Measurements from ENCODE around the gene ZBED4. TPM values are rescaled to one million over a fixed set of nuclear protein-coding genes. Genes with fewer than 3 reads are reported as not detected.

Gene ZBED4
- total and polyA plus RNA-seq, 2 experiments from 2014 or later = 8.5 to 31.9 TPM

DNA sequence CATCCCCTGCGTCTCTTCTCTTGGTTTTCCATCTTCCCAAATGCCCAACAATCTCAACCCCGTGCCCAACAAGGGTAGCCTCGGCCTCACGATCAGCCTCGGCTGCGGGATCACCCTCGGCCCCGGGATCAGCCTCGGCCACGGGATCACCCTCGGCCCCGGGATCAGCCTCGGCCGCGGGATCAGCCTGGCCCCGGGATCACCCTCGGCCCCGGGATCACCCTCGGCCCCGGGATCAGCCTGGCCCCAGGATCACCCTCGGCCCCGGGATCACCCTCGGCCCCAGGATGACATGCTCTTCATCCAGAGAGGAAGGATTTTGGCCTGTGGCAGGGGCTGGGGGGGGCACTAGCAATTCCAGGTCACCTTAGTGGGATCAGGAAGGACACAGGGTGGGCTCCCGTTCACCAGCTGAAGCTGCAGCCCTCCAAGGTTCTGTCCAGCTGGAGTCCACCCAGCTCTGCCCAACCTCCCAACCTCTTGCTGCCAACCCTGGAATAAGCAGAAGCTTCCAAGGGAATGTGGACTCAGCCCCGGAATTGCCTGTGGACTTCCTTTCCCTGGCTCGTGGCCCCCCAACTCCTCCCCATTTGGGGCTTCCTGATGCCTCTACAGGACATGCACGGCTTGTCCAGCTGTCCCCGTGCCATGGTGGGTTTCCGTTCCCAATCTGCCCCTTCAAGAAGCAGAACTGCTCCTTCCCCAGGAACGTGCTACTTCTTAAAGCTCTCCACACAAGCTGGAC is 58.4 kb downstream of the ZBED4 start:
- Mint-ChIP-seq H3K36me3 (ENCODE audit: low read depth) (peaks cover 10% of the 10 kb centered on the region; the same call in 2 of the 3 replicates), H3K27me3 (ENCODE audit: insufficient read depth, low read depth, poor library complexity) (peaks cover 12% of the 10 kb centered on the region), H3K9me3 (no peaks in the 10 kb centered on the region), H3K27ac (no peak overlapping the region), H3K4me1 (no peaks in the 10 kb centered on the region; the same call in 2 of the 3 replicates), H3K4me3 (no peak overlapping the region)
- DNase-seq (ENCODE audit: low spot score) = no peak
- no peak overlapping the region for H3K4me2 ChIP-seq
- 0 out of 2 replicates have a peak, but pooled peaks cover 4% of the 10 kb centered on the region for H3F3A ChIP-seq (replicated peaks; ENCODE audit: low read depth)
- H3K27me3 ChIP-seq (ENCODE audit: insufficient read depth) = no peaks in the 10 kb centered on the region
- no peak overlapping the region for H2AFZ ChIP-seq
- no peaks in the 10 kb centered on the region for H3K4me1 ChIP-seq (ENCODE audit: insufficient read depth)
- H4K20me1 ChIP-seq (replicated peaks; ENCODE audit: insufficient read depth) = no peaks in the 10 kb centered on the region; the same call in 1 of the 2 replicates
- no peaks in the 10 kb centered on the region for H3K9me2 ChIP-seq (ENCODE audit: insufficient read depth)
- H3K36me3 ChIP-seq (ENCODE audit: insufficient read depth) = no peaks in the 10 kb centered on the region
- H3K79me2 ChIP-seq (replicated peaks; ENCODE audit: insufficient read depth) = peaks cover 11% of the 10 kb centered on the region
- H3K27ac ChIP-seq (ENCODE audit: low read depth) = no peak overlapping the region
- ATAC-seq = no peak
- TF ChIP-seq, protein P1, sequence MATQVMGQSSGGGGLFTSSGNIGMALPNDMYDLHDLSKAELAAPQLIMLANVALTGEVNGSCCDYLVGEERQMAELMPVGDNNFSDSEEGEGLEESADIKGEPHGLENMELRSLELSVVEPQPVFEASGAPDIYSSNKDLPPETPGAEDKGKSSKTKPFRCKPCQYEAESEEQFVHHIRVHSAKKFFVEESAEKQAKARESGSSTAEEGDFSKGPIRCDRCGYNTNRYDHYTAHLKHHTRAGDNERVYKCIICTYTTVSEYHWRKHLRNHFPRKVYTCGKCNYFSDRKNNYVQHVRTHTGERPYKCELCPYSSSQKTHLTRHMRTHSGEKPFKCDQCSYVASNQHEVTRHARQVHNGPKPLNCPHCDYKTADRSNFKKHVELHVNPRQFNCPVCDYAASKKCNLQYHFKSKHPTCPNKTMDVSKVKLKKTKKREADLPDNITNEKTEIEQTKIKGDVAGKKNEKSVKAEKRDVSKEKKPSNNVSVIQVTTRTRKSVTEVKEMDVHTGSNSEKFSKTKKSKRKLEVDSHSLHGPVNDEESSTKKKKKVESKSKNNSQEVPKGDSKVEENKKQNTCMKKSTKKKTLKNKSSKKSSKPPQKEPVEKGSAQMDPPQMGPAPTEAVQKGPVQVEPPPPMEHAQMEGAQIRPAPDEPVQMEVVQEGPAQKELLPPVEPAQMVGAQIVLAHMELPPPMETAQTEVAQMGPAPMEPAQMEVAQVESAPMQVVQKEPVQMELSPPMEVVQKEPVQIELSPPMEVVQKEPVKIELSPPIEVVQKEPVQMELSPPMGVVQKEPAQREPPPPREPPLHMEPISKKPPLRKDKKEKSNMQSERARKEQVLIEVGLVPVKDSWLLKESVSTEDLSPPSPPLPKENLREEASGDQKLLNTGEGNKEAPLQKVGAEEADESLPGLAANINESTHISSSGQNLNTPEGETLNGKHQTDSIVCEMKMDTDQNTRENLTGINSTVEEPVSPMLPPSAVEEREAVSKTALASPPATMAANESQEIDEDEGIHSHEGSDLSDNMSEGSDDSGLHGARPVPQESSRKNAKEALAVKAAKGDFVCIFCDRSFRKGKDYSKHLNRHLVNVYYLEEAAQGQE (IDR thresholded peaks at IDR 0.05; ENCODE audit: unreplicated experiment) = no peak
- no peak for TF ChIP-seq CREB1 (CRISPR knock-in tag; IDR thresholded peaks at IDR 0.05; ENCODE audit: low read depth)
- TF ChIP-seq, protein P2, sequence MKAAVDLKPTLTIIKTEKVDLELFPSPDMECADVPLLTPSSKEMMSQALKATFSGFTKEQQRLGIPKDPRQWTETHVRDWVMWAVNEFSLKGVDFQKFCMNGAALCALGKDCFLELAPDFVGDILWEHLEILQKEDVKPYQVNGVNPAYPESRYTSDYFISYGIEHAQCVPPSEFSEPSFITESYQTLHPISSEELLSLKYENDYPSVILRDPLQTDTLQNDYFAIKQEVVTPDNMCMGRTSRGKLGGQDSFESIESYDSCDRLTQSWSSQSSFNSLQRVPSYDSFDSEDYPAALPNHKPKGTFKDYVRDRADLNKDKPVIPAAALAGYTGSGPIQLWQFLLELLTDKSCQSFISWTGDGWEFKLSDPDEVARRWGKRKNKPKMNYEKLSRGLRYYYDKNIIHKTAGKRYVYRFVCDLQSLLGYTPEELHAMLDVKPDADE (IDR thresholded peaks at IDR 0.05) = no peak
- no peak for TF ChIP-seq STAT1 (IDR thresholded peaks at IDR 0.05; ENCODE audit: unreplicated experiment)
- TF ChIP-seq, protein P3, sequence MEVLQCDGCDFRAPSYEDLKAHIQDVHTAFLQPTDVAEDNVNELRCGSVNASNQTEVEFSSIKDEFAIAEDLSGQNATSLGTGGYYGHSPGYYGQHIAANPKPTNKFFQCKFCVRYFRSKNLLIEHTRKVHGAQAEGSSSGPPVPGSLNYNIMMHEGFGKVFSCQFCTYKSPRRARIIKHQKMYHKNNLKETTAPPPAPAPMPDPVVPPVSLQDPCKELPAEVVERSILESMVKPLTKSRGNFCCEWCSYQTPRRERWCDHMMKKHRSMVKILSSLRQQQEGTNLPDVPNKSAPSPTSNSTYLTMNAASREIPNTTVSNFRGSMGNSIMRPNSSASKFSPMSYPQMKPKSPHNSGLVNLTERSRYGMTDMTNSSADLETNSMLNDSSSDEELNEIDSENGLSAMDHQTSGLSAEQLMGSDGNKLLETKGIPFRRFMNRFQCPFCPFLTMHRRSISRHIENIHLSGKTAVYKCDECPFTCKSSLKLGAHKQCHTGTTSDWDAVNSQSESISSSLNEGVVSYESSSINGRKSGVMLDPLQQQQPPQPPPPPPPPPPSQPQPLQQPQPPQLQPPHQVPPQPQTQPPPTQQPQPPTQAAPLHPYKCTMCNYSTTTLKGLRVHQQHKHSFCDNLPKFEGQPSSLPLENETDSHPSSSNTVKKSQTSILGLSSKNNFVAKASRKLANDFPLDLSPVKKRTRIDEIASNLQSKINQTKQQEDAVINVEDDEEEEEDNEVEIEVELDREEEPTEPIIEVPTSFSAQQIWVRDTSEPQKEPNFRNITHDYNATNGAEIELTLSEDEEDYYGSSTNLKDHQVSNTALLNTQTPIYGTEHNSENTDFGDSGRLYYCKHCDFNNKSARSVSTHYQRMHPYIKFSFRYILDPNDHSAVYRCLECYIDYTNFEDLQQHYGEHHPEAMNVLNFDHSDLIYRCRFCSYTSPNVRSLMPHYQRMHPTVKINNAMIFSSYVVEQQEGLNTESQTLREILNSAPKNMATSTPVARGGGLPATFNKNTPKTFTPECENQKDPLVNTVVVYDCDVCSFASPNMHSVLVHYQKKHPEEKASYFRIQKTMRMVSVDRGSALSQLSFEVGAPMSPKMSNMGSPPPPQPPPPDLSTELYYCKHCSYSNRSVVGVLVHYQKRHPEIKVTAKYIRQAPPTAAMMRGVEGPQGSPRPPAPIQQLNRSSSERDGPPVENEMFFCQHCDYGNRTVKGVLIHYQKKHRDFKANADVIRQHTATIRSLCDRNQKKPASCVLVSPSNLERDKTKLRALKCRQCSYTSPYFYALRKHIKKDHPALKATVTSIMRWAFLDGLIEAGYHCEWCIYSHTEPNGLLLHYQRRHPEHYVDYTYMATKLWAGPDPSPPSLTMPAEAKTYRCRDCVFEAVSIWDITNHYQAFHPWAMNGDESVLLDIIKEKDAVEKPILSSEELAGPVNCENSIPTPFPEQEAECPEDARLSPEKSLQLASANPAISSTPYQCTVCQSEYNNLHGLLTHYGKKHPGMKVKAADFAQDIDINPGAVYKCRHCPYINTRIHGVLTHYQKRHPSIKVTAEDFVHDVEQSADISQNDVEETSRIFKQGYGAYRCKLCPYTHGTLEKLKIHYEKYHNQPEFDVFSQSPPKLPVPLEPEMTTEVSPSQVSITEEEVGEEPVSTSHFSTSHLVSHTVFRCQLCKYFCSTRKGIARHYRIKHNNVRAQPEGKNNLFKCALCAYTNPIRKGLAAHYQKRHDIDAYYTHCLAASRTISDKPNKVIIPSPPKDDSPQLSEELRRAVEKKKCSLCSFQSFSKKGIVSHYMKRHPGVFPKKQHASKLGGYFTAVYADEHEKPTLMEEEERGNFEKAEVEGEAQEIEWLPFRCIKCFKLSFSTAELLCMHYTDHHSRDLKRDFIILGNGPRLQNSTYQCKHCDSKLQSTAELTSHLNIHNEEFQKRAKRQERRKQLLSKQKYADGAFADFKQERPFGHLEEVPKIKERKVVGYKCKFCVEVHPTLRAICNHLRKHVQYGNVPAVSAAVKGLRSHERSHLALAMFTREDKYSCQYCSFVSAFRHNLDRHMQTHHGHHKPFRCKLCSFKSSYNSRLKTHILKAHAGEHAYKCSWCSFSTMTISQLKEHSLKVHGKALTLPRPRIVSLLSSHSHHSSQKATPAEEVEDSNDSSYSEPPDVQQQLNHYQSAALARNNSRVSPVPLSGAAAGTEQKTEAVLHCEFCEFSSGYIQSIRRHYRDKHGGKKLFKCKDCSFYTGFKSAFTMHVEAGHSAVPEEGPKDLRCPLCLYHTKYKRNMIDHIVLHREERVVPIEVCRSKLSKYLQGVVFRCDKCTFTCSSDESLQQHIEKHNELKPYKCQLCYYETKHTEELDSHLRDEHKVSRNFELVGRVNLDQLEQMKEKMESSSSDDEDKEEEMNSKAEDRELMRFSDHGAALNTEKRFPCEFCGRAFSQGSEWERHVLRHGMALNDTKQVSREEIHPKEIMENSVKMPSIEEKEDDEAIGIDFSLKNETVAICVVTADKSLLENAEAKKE (CRISPR knock-in tag; IDR thresholded peaks at IDR 0.05) = no peak
- no peak for TF ChIP-seq EZH2 (IDR thresholded peaks at IDR 0.05; ENCODE audit: low read depth, unreplicated experiment)
- no peak for TF ChIP-seq JUNB (IDR thresholded peaks at IDR 0.05; ENCODE audit: unreplicated experiment)
- TF ChIP-seq ZNF114 (CRISPR knock-in tag; IDR thresholded peaks at IDR 0.05) = no peak
- no peak for TF ChIP-seq EZH2phosphoT487 (IDR thresholded peaks at IDR 0.05; ENCODE audit: unreplicated experiment)
- TF ChIP-seq, protein P4, sequence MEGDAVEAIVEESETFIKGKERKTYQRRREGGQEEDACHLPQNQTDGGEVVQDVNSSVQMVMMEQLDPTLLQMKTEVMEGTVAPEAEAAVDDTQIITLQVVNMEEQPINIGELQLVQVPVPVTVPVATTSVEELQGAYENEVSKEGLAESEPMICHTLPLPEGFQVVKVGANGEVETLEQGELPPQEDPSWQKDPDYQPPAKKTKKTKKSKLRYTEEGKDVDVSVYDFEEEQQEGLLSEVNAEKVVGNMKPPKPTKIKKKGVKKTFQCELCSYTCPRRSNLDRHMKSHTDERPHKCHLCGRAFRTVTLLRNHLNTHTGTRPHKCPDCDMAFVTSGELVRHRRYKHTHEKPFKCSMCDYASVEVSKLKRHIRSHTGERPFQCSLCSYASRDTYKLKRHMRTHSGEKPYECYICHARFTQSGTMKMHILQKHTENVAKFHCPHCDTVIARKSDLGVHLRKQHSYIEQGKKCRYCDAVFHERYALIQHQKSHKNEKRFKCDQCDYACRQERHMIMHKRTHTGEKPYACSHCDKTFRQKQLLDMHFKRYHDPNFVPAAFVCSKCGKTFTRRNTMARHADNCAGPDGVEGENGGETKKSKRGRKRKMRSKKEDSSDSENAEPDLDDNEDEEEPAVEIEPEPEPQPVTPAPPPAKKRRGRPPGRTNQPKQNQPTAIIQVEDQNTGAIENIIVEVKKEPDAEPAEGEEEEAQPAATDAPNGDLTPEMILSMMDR (conservative IDR thresholded peaks at IDR 0.05; ENCODE audit: low read depth in 2 of 2) = no peak
- TF ChIP-seq NANOG (IDR thresholded peaks at IDR 0.05; ENCODE audit: borderline replicate concordance) = no peak
- no peak for TF ChIP-seq POLR2AphosphoS5 (IDR thresholded peaks at IDR 0.05; ENCODE audit: low read depth)
- TF ChIP-seq ZNF331 (CRISPR knock-in tag; IDR thresholded peaks at IDR 0.05; ENCODE audit: low read depth) = no peak
- H3K4me3 ChIP-seq = no peak overlapping the region
